ENCODE measurements around the gene C10orf105. TPM values are rescaled to one million over a fixed set of nuclear protein-coding genes. Genes with fewer than 3 reads are reported as not detected.

Gene C10orf105
- total RNA-seq, 2 donors from 2014 or later, result 0.14 TPM; not detected in 1

DNA sequence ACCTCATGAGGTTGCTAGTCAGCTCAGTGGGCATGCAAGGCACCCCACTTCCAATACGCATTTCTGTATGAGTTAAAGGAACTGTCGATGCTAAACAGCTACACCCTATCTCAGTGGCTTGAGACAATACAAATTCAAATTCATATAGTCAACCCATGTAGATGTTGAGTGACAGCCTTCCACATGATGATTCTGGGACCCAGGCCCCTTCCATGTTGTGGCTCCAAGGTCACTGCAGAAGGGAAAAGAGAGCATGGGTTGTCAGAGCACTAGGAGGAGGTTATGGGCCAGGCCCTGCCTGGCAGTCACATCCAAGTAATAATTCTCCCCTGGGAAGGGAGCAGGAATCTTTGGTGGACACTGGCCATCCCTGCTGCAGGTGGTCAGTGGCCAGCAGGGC is 28.2 kb downstream of the C10orf105 start:
- Histone ChIP-seq H3K36me3 (no peaks in the 10 kb centered on the region), H3K4me3 (no peak overlapping the region), H3K4me1 (ENCODE audit: control insufficient read depth in 1 of 2, low read depth in 2 of 2) (no peaks in the 10 kb centered on the region), H3K27ac (no peak overlapping the region), H3K27me3 (replicated peaks; ENCODE audit: insufficient read depth) (no peaks in the 10 kb centered on the region), H3K9me3 (no peaks in the 10 kb centered on the region)
- DNase-seq (ENCODE audit: low spot score) (no peak), ATAC-seq (ENCODE audit: insufficient number of reproducible peaks, low FRiP score, low read depth) (no peak)
- TF ChIP-seq, protein P1, sequence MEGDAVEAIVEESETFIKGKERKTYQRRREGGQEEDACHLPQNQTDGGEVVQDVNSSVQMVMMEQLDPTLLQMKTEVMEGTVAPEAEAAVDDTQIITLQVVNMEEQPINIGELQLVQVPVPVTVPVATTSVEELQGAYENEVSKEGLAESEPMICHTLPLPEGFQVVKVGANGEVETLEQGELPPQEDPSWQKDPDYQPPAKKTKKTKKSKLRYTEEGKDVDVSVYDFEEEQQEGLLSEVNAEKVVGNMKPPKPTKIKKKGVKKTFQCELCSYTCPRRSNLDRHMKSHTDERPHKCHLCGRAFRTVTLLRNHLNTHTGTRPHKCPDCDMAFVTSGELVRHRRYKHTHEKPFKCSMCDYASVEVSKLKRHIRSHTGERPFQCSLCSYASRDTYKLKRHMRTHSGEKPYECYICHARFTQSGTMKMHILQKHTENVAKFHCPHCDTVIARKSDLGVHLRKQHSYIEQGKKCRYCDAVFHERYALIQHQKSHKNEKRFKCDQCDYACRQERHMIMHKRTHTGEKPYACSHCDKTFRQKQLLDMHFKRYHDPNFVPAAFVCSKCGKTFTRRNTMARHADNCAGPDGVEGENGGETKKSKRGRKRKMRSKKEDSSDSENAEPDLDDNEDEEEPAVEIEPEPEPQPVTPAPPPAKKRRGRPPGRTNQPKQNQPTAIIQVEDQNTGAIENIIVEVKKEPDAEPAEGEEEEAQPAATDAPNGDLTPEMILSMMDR (IDR thresholded peaks at IDR 0.05), result no peak

DNA sequence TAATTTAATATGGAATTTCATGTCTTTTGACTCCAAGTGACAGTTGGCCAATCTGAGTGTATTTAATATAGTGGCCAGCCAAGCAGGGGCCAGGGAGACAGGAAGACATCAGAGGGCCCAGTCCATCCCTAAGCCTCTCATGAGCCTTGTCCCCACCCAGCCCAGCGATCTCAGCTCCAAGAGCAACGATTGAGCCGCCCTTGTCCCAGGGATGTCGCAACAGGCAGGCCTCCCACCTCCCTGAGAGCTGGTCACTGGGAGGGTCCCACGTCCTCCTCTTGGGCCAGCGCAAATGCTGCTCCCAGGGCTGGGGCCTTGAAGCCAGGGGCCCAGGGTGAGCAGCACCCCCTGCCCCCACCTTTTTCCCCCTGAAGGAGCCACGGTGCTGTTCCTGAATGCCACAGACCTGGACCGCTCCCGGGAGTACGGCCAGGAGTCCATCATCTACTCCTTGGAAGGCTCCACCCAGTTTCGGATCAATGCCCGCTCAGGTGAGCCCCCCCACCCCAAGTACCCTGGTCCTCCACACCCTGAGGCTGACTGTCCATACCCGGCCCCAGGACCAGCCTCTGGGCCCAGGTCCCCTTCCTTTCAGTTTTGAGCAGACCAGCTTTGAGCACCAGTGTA is 29.4 kb downstream of the C10orf105 start:
- Histone ChIP-seq H3K4me3 (no peak overlapping the region), H3K36me3 (no peaks in the 10 kb centered on the region), H3K9me3 (no peaks in the 10 kb centered on the region), H3K27me3 (replicated peaks; ENCODE audit: insufficient read depth) (no peaks in the 10 kb centered on the region), H3K4me1 (ENCODE audit: control insufficient read depth in 1 of 2, low read depth in 2 of 2) (no peaks in the 10 kb centered on the region), H3K27ac (no peak overlapping the region)
- ATAC-seq (ENCODE audit: insufficient number of reproducible peaks, low FRiP score, low read depth) (no peak), DNase-seq (ENCODE audit: low spot score) (no peak)
- TF ChIP-seq, protein P1 (IDR thresholded peaks at IDR 0.05), result no peak

DNA sequence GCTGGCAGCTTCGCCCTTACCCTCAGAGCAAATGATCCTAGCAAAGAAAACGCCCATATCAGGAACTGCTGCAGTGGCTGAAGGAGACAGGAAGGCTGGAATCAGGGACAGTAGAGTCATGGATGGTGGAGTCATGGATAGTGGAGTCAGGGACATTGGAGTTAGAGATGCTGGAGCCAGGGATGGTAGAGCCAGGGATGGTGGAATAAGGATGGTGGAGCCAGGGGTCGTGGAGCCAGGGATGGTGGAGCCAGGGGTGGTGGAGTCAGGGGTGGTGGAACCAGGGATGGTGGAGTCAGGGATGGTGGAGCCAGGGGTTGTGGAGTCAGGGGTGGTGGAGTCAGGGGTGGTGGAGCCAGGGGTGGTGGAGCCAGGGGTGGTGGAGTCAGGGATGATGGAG is 31.3 kb downstream of the C10orf105 start:
- Histone ChIP-seq H3K4me1 (ENCODE audit: control insufficient read depth in 1 of 2, low read depth in 2 of 2) (no peaks in the 10 kb centered on the region), H3K9me3 (no peaks in the 10 kb centered on the region), H3K4me3 (no peak overlapping the region), H3K27ac (no peak overlapping the region), H3K36me3 (no peaks in the 10 kb centered on the region), H3K27me3 (replicated peaks; ENCODE audit: insufficient read depth) (no peaks in the 10 kb centered on the region)
- TF ChIP-seq, protein P1 (IDR thresholded peaks at IDR 0.05), result no peak
- DNase-seq (ENCODE audit: low spot score) (no peak), ATAC-seq (ENCODE audit: insufficient number of reproducible peaks, low FRiP score, low read depth) (no peak)

DNA sequence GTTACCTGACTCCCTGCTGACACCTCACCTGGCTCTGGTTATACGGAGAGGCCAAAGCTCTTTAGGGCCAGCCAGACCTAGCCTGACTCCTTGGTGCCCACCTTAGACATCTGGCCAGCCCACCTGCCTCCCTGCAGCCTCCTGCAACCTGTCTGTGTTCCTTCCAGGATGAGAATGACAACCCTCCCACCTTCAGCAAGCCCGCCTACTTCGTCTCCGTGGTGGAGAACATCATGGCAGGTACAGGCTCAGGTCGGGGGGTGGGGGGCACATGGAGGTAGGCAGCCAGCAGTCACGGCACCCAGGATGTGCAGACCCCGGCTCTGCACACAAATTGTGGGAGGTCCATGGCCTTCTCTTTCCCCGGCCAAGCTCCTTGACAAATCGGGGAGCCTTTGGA is 32.1 kb downstream of the C10orf105 start:
- no peak overlapping the region for H3K4me3 ChIP-seq
- no peak overlapping the region for H3K27ac ChIP-seq
- no peaks in the 10 kb centered on the region for H3K9me3 ChIP-seq
- no peaks in the 10 kb centered on the region for H3K4me1 ChIP-seq (ENCODE audit: control insufficient read depth in 1 of 2, low read depth in 2 of 2)
- H3K36me3 ChIP-seq, result no peaks in the 10 kb centered on the region
- H3K27me3 ChIP-seq (replicated peaks; ENCODE audit: insufficient read depth), result no peaks in the 10 kb centered on the region
- TF ChIP-seq, protein P1 (IDR thresholded peaks at IDR 0.05), result no peak
- ATAC-seq (ENCODE audit: insufficient number of reproducible peaks, low FRiP score, low read depth), result no peak
- no peak for DNase-seq (ENCODE audit: low spot score)

DNA sequence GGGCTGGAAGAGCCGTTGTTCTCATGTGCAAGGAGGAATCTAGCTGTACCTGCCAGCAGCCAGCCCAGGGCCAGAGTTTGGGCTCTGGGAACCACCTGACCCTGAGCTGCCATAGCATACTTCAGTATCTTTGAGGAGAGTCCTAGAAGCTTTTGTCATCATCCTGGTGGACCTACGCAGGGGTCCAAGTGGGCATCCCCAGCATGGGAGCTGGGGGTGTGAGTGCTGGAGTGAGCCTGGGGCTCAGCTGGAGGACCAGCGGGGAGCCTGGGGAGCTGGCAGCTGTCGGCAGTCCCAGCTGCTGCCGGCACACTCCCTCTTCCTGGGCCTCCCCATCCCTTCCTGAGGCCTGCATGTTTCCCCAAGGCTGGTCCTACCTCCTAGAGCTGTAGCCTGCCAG is 32.5 kb downstream of the C10orf105 start:
- H3K4me3 ChIP-seq, result no peak overlapping the region
- TF ChIP-seq, protein P1 (IDR thresholded peaks at IDR 0.05), result no peak
- H3K4me1 ChIP-seq (ENCODE audit: control insufficient read depth in 1 of 2, low read depth in 2 of 2), result no peaks in the 10 kb centered on the region
- no peaks in the 10 kb centered on the region for H3K36me3 ChIP-seq
- no peaks in the 10 kb centered on the region for H3K27me3 ChIP-seq (replicated peaks; ENCODE audit: insufficient read depth)
- DNase-seq (ENCODE audit: low spot score), result no peak
- ATAC-seq (ENCODE audit: insufficient number of reproducible peaks, low FRiP score, low read depth), result no peak
- H3K9me3 ChIP-seq, result no peaks in the 10 kb centered on the region
- no peak overlapping the region for H3K27ac ChIP-seq
